Measurements from ENCODE around the gene APOBEC3C. TPM values are rescaled to one million over a fixed set of nuclear protein-coding genes. Genes with fewer than 3 reads are reported as not detected.

APOBEC3C gene
- total and polyA plus RNA-seq, 2 of the 4 experiments (the other 2 are of a cell fraction) = 6.6 to 32.0 TPM

- H3K9ac ChIP-seq (ENCODE audit: low read depth, low read length) = no peak overlapping the region
- no peaks in the 10 kb centered on the region for H3K4me1 ChIP-seq (ENCODE audit: control insufficient read depth, insufficient read depth, low read length)
- H3K23ac ChIP-seq (ENCODE audit: low read depth, low read length) = no peak overlapping the region
- H2BK5ac ChIP-seq (ENCODE audit: low read depth, low read length, poor library complexity, severe bottlenecking) = no peak overlapping the region
- H4K5ac ChIP-seq (ENCODE audit: low read depth, low read length) = no peak overlapping the region
- H3K79me1 ChIP-seq (ENCODE audit: low read depth in 1 of 2, low read length in 2 of 2) = no peaks in the 10 kb centered on the region
- H4K20me1 ChIP-seq (ENCODE audit: insufficient read depth, low read length) = no peaks in the 10 kb centered on the region; the same call in 1 of the 2 replicates
- H2AK9ac ChIP-seq (replicated peaks; ENCODE audit: low read depth, low read length, poor library complexity) = no peak overlapping the region
- no peak for TF ChIP-seq RAD21 (IDR thresholded peaks at IDR 0.05; ENCODE audit: low read length)
- no peak for TF ChIP-seq CEBPB (IDR thresholded peaks at IDR 0.05; ENCODE audit: low read depth, low read length)
- TF ChIP-seq BHLHE40 (IDR thresholded peaks at IDR 0.05; ENCODE audit: low read depth, low read length) = no peak
- TF ChIP-seq SMC3 (IDR thresholded peaks at IDR 0.05; ENCODE audit: low read depth, low read length) = no peak
- TF ChIP-seq CHD1 (IDR thresholded peaks at IDR 0.05; ENCODE audit: low read depth, low read length) = no peak
- no peak overlapping the region for H2AFZ ChIP-seq (replicated peaks; ENCODE audit: low read length, poor library complexity)
- ChIA-PET CTCF (no interaction called here), POLR2A (ENCODE audit: unreplicated experiment) (no interaction called here)
- DNase-seq (no peak), ATAC-seq (ENCODE audit: low read depth) (no peak)
- no peak overlapping the region for H2BK15ac ChIP-seq (ENCODE audit: low read depth, low read length)
- no peak overlapping the region for H3K4me3 ChIP-seq (ENCODE audit: insufficient read depth, low read depth, low read length)
- no peak overlapping the region for H3K4ac ChIP-seq (ENCODE audit: low read depth, low read length)
- no peak overlapping the region for H3K4me2 ChIP-seq (ENCODE audit: low read depth, low read length)
- intact Hi-C loops (cut with micrococcal nuclease) = no loop called here
- H4K91ac ChIP-seq (ENCODE audit: insufficient read depth, low read depth, low read length) = no peak overlapping the region
- no peak overlapping the region for H2AK5ac ChIP-seq (ENCODE audit: low read depth, low read length)
- no peak overlapping the region for H3K56ac ChIP-seq (ENCODE audit: extremely low read depth, insufficient read depth, low read length)
- H3K36me3 ChIP-seq (ENCODE audit: control insufficient read depth, insufficient read depth, low read length) = no peaks in the 10 kb centered on the region
- H3K27ac ChIP-seq (ENCODE audit: insufficient read depth, low read length) = no peak overlapping the region
- H2BK120ac ChIP-seq (ENCODE audit: low read depth, low read length) = no peak overlapping the region
- no peak overlapping the region for H4K8ac ChIP-seq (ENCODE audit: low read depth in 2 of 2, low read length in 2 of 2)
- no peaks in the 10 kb centered on the region for H3K9me3 ChIP-seq (ENCODE audit: control insufficient read depth, insufficient read depth, low read length)
- no peak overlapping the region for H3K18ac ChIP-seq (ENCODE audit: low read depth, low read length)
- 21% methylated on average over 2 of the region's 14 CpGs; no CpG with 5 or more reads in 1 of the 2 experiments for WGBS, 2 experiments (ENCODE audit: extremely low coverage in 2 of 2, insufficient read length in 1 of 2)
- H3K14ac ChIP-seq (replicated peaks; ENCODE audit: low read depth, low read length) = no peak overlapping the region
- no peak overlapping the region for H2BK20ac ChIP-seq (ENCODE audit: low read depth, low read length)
- BruUV-seq (replicated peaks) = no TSS peak
- dilution Hi-C loops (cut with HindIII; ENCODE audit: low sequenced_read_pairs, unreplicated experiment) = no loop called here
- no peaks in the 10 kb centered on the region for H3K9me1 ChIP-seq (ENCODE audit: insufficient read depth, low read length)
- peaks cover 52% of the 10 kb centered on the region for H3K27me3 ChIP-seq (ENCODE audit: control insufficient read depth, insufficient read depth, low read length)
- in situ Hi-C loops (cut with MboI; ENCODE audit: low sequenced_read_pairs) = no loop called here
Measured at GRCh38 chr22:38965614-38966379, 48.3 kb upstream of the APOBEC3C start.
